CD4-positive, alpha-beta T cell treated with Interleukin-2 at 100 ng/mL for 4 hours (primary cell): ENCODE results near the gene POGLUT2.

Experiments used
- DNase-seq: peaks from one replicate; pipeline ENCODE4 v3.0.0-alpha.2; 2020; ENCODE audit warnings: low spot score

The POGLUT2 gene

GRCh38 chr13:102798581-102799425 lies at the start of gene POGLUT2, which contains the start of gene BIVM:
Gene POGLUT2 (minus strand): TSS chr13:102798976. CDS start chr13:102798670, 306 bp downstream.
Gene BIVM (plus strand): TSS chr13:102799119. CDS start chr13:102807268, 8,149 bp downstream.
- peak; percentile 69 for DNase-seq

GRCh38 chr13:102847272-102848234 lies 48.8 kb upstream of the POGLUT2 start:
- peak; percentile 35 for DNase-seq

GRCh38 chr13:102846261-102847015 lies 47.7 kb upstream of the POGLUT2 start:
- peak; percentile 50 for DNase-seq

- DNase-seq = peak; percentile 96
These were observed 47.0 kb upstream of the POGLUT2 start, which contains the start of gene ERCC5 for GRCh38 chr13:102845630-102846260. Gene ERCC5 (plus strand): TSS chr13:102846032. CDS start chr13:102846267, 235 bp downstream.

- DNase-seq = no peak
These were observed 46.5 kb upstream of the POGLUT2 start for GRCh38 chr13:102845289-102845629.

- no peak for DNase-seq
These were observed 40.7 kb upstream of the POGLUT2 start for GRCh38 chr13:102839462-102839861.

GRCh38 chr13:102838982-102839381 lies 40.2 kb upstream of the POGLUT2 start:
- DNase-seq = no peak

- no peak for DNase-seq
These were observed 39.5 kb upstream of the POGLUT2 start for GRCh38 chr13:102838273-102838672.

- DNase-seq = no peak
These were observed 37.7 kb upstream of the POGLUT2 start for GRCh38 chr13:102836471-102836870.

- DNase-seq = no peak
These were observed 31.9 kb upstream of the POGLUT2 start for GRCh38 chr13:102830646-102831045.

- DNase-seq = no peak
These were observed 27.3 kb upstream of the POGLUT2 start for GRCh38 chr13:102825921-102826706.

- DNase-seq = no peak
These were observed 26.6 kb upstream of the POGLUT2 start for GRCh38 chr13:102825400-102825799.

- DNase-seq = no peak
These were observed 19.1 kb upstream of the POGLUT2 start for GRCh38 chr13:102817907-102818306.

GRCh38 chr13:102817241-102817640 lies 18.5 kb upstream of the POGLUT2 start:
- DNase-seq = no peak

GRCh38 chr13:102816708-102817107 lies 17.9 kb upstream of the POGLUT2 start:
- no peak for DNase-seq

GRCh38 chr13:102815788-102816187 lies 17.0 kb upstream of the POGLUT2 start:
- no peak for DNase-seq

- no peak for DNase-seq
These were observed 16.0 kb upstream of the POGLUT2 start for GRCh38 chr13:102814793-102815192.

- DNase-seq = no peak
These were observed 15.3 kb upstream of the POGLUT2 start for GRCh38 chr13:102814025-102814607.

- DNase-seq = no peak
These were observed 14.0 kb upstream of the POGLUT2 start for GRCh38 chr13:102812611-102813287.

- no peak for DNase-seq
These were observed 8.9 kb upstream of the POGLUT2 start for GRCh38 chr13:102807699-102808098.
